B cell (primary cell): Measurements from ENCODE around the gene GINS3.

ENCODE experiments used
- CTCF ChIP-seq: fragments of 200-600 bp; IDR thresholded peaks from one replicate; pipeline ENCODE4 v1.8.0; 2022; ENCODE audit warnings: antibody characterized with exemption, mild to moderate bottlenecking
- EZH2 ChIP-seq: IDR thresholded peaks from 2 replicates; pipeline ENCODE4 v1.6.1; 2012; ENCODE audit warnings: borderline replicate concordance, low read depth, mild to moderate bottlenecking, moderate library complexity, low read length; ENCODE audit not compliant: insufficient read depth, poor library complexity, severe bottlenecking

- TF ChIP-seq CTCF (no peak), EZH2 (no peak)
These were observed 33.7 kb downstream of the GINS3 start for GRCh38 chr16:58425756-58426494.
